ENCODE results near the gene GNAI2.

DNA sequence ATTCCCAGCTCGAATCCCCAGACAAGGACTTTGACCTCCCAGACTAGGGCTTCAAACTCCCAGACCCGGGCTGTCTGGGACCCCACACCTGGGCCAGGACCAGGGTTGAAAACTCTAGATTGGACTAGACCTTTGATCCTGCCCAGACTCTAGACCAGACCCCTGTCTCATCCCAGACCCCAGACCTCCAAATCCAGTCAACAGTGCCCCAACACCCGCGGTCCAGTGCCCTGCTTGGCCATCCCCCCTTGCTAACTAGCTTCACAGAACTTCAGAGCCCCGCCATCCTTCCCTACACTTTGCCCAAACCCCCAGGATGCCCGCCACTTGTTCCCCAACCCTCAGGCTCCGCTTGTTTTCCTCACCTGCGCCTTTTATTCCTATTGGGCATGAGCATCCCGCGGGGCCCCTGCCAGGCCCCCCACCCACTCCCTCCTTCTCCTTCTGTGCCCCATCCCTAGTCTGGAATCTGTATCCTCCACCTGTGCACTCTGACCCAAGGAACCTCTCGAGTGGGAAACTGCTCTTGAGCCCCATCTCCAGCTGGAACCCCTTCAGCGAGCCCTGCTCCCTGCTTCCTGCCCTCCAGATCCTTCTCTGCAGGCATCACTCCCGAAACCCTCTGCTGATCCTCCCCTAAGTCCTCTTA lies 604 bp downstream of the GNAI2 start:
- TF ChIP-seq ZNF274 (IDR thresholded peaks at IDR 0.05; ENCODE audit: low read depth, low read length) (no peak), SUZ12 (IDR thresholded peaks at IDR 0.05; ENCODE audit: extremely low read depth, insufficient read depth, insufficient read length) (no peak), YY1 (IDR thresholded peaks at IDR 0.05; ENCODE audit: insufficient read depth, insufficient read length) (no peak)
